GM18873 (cell line): ENCODE data around the gene NUBP2.

ENCODE experiments used
- ATAC-seq: cut with Tn5 transposase; IDR thresholded peaks from one replicate; pipeline ENCODE4 v1.9.1; 2021; ENCODE audit warnings: mild to moderate bottlenecking, moderate library complexity, moderate number of reproducible peaks; ENCODE audit not compliant: unreplicated experiment, low FRiP score

Gene NUBP2

GRCh38 chr16:1771188-1771863 is 11.4 kb upstream of the NUBP2 start, which contains the start of gene NME3:
TSS of gene NME3 (minus strand) at chr16:1771543. CDS start at chr16:1771534, 9 bp downstream.
- no peak for ATAC-seq

DNA sequence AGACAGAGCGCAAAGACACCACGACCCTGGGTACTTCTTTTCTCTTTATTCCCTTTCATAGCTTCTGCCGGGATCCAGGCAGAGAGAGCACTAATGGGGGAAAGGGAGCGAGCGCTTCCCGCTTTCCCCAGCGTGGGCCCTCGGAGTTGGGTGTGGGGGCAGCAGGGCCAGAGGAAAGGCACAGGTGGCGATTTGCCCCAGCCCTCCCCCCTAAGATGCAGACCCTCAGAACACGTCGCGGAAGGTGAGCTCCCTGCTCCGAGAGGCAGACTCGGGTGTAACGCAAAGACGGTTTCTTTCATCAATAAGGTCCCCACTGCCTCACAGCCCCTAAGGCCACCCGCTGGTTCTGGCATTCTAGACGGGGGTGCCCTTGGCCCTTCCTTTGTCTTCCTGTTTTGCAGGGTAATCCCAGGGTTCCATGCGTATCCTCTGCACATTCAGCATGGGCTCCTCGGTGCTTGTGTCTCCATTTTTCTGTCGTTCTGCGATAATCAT is 10.8 kb upstream of the NUBP2 start:
- ATAC-seq, result no peak

DNA sequence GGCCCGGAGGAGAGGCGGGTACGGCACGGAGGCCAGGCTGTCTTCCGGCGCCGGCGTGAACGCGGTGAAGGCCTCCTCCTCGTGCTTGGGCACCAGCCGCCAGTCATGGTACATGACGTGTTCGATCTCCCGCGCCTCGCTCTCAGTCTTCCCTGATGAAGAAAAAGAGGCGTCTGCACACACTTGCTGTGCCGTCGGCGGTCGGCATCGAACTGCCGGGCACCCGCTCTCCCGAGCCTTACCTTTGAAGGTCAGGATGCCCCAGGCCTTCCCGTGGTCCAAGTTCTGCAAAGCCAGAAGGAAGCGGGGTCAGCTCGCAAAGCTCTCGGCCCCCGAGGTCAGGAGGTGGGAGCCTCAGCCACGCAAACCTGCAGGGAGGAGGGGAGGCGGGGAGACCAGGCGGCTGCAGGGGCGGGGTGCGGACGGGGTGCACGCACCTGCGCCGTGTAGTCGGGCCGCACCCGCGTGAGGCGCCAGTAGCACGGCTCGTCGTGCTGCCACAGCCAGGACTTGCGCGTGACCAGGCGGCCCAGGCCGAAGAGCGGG is 10.3 kb upstream of the NUBP2 start, which contains the start of gene EME2:
Gene EME2, plus strand, starts transcription at position 449 of the 546 bp plus-strand sequence. CDS start 418 bp downstream, outside the sequence.
- no peak for ATAC-seq

DNA sequence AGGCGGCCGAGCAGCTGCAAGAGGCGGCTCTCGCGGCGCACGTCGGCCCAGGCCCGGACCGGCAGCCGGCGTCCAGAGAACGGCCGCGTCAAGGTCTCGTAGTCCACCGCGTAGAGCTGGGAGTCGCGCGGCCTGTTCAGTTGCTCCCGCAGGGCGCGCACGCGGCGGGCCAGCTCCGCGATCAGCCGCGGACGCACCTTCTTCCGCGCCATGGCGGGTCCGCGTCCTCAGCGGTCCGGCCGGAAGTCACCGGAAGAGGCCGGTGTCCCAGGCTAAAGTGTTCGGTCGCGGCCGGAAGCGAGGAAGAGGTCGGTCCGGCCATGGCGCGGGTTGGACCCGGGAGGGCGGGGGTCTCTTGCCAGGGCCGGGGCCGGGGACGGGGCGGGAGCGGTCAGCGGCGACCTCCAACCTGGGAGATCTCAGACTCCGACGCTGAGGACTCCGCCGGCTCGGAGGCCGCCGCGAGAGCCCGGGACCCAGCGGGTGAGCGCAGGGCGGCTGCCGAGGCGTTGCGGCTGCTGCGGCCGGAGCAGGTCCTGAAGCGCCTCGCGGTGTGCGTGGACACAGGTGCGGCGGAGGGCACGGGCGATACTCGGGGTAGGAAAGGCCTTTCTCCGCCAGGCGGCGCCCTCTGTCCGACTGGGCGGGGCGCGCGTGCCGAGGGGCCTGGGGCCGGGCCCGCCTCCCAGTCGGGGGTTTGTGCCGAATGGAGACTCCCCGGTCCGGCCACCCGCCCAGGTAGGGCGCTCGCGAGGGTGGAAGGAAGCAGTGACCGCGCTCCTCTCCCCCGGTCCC is 9.7 kb upstream of the NUBP2 start, which contains the start of gene MRPS34:
Gene MRPS34, minus strand, starts transcription at position 227 of the 795 bp plus-strand sequence. Its CDS starts 15 bp downstream, at position 212.
- ATAC-seq, result no peak

- no peak for ATAC-seq
Measured at GRCh38 chr16:1773703-1774447, 8.9 kb upstream of the NUBP2 start.

- no peak for ATAC-seq
Measured at GRCh38 chr16:1774448-1774780, 8.3 kb upstream of the NUBP2 start.

- no peak for ATAC-seq
Measured at GRCh38 chr16:1775006-1775845, 7.5 kb upstream of the NUBP2 start.

DNA sequence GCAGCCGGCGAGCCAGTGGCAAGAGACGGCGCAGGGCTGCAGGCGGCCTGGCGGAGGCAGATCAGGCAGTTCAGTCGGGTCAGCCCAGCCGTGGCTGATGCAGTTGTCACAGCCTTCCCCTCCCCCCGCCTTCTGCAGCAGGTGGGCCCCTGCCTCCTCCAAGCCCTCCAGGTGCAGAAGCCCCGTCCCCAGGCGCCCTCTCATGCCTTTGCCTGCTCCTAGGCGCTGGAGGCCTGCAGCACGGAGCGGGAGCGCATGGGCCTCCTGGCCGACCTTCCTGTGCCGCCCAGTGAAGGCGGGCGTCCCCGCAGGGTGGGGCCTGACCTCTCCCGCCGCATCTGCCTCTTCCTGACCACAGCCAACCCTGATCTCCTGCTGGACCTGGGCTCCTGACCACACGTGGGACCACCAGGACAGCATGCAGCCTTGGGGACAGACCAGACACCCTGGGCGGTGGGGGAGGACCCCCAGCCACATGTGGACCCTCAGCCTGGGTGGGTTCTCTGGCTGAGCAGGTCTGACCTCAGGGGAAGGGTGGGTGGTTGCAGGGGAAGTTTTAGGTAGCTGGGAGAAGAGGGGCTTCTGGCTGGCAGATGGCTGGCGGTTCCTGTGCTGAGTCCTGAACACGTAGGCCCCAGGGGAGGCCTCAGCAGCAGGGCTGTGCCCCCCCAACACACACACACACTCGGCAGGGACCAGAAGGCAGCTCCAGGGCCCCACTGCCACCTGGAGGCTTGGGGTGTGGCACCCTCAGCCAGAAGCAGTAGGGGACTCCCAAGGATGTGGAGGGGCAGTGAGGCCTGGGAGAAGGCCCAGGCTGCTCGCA is 6.7 kb upstream of the NUBP2 start:
- ATAC-seq, result no peak

DNA sequence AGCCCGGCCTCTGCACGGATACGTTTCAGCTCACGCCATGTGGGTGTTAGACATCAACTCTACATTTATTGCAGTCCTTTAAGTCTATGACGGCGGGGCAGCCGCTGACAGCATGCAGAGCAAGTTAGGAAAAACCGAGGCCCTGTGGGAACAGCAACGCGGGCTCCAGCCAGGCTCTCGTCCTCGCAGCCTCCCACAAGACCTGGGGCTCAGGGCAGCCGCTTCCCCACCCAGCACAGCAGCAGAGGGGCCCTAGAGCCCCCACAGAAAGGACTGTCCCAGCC is 6.1 kb upstream of the NUBP2 start:
- ATAC-seq, result no peak

DNA sequence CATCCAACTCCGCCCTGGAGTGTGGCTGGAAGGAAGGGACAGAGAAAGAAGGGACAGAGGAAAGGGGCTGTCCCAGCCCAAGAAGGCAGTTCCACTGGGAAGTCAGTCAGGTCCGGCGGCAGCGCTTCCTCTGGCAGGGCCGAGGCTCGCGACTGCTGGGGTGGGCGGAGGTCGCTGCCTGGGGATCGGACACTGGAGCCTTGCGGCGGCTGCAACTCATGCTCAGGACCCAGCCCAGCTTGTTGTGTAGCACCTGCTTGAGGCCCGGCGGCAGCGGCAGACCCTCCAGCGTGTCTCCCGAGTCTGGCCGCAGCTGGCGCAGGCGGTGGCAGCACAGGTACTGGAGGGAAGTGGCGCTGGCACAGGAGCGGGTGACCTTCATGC is 5.8 kb upstream of the NUBP2 start:
- ATAC-seq, result no peak

- ATAC-seq, result no peak
Measured at GRCh38 chr16:1777375-1778199, 5.2 kb upstream of the NUBP2 start.

DNA sequence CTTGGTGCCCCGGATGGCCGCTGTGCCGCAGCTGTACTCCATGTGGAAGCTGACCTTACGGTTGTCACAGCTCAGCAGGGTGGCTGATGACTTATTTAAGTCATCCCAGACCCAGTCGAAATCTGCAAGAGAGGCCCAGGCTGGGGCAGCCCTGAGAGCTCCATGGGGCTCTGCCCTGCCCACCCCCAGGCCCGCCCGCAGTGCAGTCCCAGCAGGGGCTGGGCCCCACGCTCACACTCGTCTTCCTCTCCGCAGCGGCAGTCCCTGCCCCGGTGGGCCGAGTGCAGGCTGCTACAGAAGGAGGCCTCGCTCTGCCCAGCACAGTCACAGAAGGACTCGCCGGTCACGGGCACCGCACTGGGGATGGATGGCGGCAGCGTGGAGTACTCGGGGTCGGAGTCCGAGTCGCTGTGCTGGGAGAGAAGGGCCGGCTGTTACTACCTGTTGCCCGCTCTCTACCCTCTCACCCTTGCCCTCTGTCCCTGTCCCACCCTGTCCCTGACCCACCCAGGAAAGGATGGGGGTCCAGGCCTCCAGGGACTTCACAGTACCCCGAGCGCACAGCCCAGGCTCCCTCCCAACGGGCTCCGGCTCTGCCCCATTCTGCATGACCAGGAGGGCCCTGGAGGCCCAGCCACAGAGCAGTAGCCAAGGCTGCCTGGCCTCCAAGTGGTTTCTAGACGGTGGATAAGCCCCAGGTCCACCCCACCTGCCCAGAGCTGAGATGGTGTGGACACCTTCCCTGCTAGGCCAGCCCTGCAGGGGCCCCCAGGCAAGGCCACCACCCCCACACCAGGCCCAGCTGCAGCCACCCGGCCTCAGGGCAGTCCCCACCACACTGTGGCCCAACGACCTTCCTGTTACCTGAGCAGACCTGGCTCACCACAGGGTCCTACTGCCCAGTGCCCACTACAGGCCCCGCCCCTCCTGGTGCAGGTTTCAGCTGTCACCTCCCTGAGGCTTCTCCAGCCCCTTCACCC is 4.3 kb upstream of the NUBP2 start:
- ATAC-seq, result no peak

DNA sequence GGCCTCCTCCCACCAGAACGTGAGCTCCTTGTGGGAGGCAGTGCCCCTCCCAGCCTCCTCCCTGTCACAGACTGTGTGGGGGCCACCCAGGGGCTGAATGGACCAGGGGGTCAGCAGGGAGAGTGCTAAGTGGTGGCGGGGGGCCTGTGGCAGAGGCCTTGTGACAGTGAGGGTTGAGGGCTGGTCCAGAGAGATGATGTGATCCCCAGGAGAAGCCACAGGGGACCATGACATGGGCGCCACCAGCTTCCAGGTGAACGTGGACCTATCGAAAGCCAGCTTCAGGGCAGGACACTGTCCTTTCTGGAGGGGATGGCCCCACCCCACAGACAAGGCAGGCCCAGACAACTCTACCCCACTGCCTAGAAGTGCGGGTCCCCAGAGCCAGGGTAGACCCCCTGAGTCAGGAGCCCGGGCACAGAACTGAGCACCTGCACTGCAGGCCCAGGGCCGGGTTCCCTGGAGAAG is 3.5 kb upstream of the NUBP2 start:
- no peak for ATAC-seq

GRCh38 chr16:1779741-1780676 is 2.8 kb upstream of the NUBP2 start:
- no peak for ATAC-seq

GRCh38 chr16:1780677-1781072 is 2.1 kb upstream of the NUBP2 start:
- ATAC-seq, result no peak

DNA sequence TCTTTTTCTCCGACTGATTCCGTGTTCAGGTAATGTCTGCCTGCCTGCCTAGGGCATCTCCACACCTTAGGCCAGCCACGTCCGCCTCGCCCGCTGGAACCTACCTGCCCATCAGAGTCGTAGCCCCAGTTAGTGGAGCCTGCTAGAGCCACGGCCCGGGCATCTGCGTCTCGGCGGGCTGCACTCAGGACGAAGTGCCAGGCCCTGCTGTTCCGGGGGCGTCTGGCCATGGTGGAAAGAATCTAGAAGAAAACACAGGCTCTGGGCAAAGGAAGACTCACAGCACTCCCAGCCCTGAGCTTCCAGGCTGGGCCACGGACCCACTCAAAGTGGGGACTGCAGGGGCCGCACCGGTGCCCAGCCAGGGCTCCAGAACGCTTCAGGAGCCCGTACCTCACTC is 1.5 kb upstream of the NUBP2 start:
- ATAC-seq, result no peak
